IMR-90 (cell line): ENCODE measurements around the gene ISCA2. TPM values are rescaled to one million over a fixed set of nuclear protein-coding genes. Genes with fewer than 3 reads are reported as not detected.

Source experiments
- ATAC-seq: fragments of 200-7000 bp; cut with Tn5 transposase; 2 replicates; pipeline ENCODE4 v1.9.1; 2020; ENCODE audit warnings: low read depth, mild to moderate bottlenecking, moderate library complexity
- BruUV-seq: library from RNA; stranded (reverse); fragments of 400-500 nt; replicated peaks from 2 replicates; lab custom pipeline; 2021; lab: Mats Ljungman, UMichigan
- CTCF ChIA-PET: fragments of 300-600 bp; formaldehyde crosslinking; extraction: SDS; loops from one replicate; lab custom pipeline; 2021; ENCODE audit warnings: antibody characterized with exemption; lab: Yijun Ruan, JAX
- POLR2A ChIA-PET: fragments of 300-600 bp; sonication (Branson Sonifier 250); formaldehyde crosslinking; loops from one replicate; lab custom pipeline; 2022; ENCODE audit warnings: antibody characterized with exemption; ENCODE audit not compliant: unreplicated experiment; lab: Charles Lee
- DNase-seq: peaks from one replicate; pipeline ENCODE4 v3.0.0; 2013
- H2AFZ ChIP-seq: replicated peaks from 2 replicates; pipeline ENCODE3; 2013; ENCODE audit warnings: low read length, mild to moderate bottlenecking; ENCODE audit not compliant: poor library complexity
- H2AK5ac ChIP-seq: 2 replicates; pipeline ENCODE4 v1.6.1; 2013; ENCODE audit warnings: low read depth, low read length, inconsistent platforms
- H2AK9ac ChIP-seq: replicated peaks from 2 replicates; pipeline ENCODE3; 2013; ENCODE audit warnings: mild to moderate bottlenecking, low read depth, low read length, moderate library complexity; ENCODE audit not compliant: poor library complexity
- H2BK120ac ChIP-seq: 2 replicates; pipeline ENCODE4 v1.6.1; 2013; ENCODE audit warnings: low read depth, low read length, inconsistent platforms
- H2BK15ac ChIP-seq: 3 replicates; pipeline ENCODE4 v1.6.1; 2013; ENCODE audit warnings: low read depth, low read length, inconsistent platforms
- H2BK20ac ChIP-seq: 2 replicates; pipeline ENCODE4 v1.6.1; 2013; ENCODE audit warnings: low read depth, mild to moderate bottlenecking, inconsistent platforms, low read length, moderate library complexity
- H2BK5ac ChIP-seq: 2 replicates; pipeline ENCODE4 v1.6.1; 2013; ENCODE audit warnings: mild to moderate bottlenecking, low read depth, low read length, inconsistent platforms; ENCODE audit not compliant: poor library complexity, severe bottlenecking
- H3K14ac ChIP-seq: replicated peaks from 2 replicates; pipeline ENCODE4 v1.6.1; 2013; ENCODE audit warnings: low read depth, low read length, inconsistent platforms
- H3K18ac ChIP-seq: 2 replicates; pipeline ENCODE4 v1.6.1; 2013; ENCODE audit warnings: low read depth, low read length, control low read depth
- H3K23ac ChIP-seq: 2 replicates; pipeline ENCODE4 v1.6.1; 2013; ENCODE audit warnings: low read depth, low read length, inconsistent platforms
- H3K27ac ChIP-seq: 2 replicates; pipeline ENCODE4 v1.5.1; 2013; ENCODE audit warnings: mild to moderate bottlenecking, control low read depth, low read length; ENCODE audit not compliant: insufficient read depth
- H3K27me3 ChIP-seq: 2 replicates; pipeline ENCODE4 v1.6.1; 2013; ENCODE audit warnings: low read length; ENCODE audit not compliant: control insufficient read depth, insufficient read depth
- H3K36me3 ChIP-seq: 2 replicates; pipeline ENCODE4 v1.6.1; 2013; ENCODE audit warnings: low read length, mixed read lengths; ENCODE audit not compliant: control insufficient read depth, insufficient read depth
- H3K4ac ChIP-seq: 2 replicates; pipeline ENCODE4 v1.6.1; 2013; ENCODE audit warnings: low read depth, low read length, inconsistent platforms
- H3K4me1 ChIP-seq: 2 replicates; pipeline ENCODE4 v1.6.1; 2013; ENCODE audit warnings: low read length, mixed read lengths; ENCODE audit not compliant: control insufficient read depth, insufficient read depth
- H3K4me2 ChIP-seq: 2 replicates; pipeline ENCODE4 v1.6.1; 2013; ENCODE audit warnings: low read depth, mild to moderate bottlenecking, control low read depth, low read length, moderate library complexity
- H3K4me3 ChIP-seq: 2 replicates; pipeline ENCODE4 v1.5.1; 2013; ENCODE audit warnings: low read depth, mild to moderate bottlenecking, control low read depth, low read length, moderate library complexity; ENCODE audit not compliant: insufficient read depth
- H3K56ac ChIP-seq: 2 replicates; pipeline ENCODE4 v1.6.1; 2013; ENCODE audit warnings: low read length, inconsistent platforms; ENCODE audit not compliant: insufficient read depth; ENCODE audit errors: extremely low read depth
- H3K79me1 ChIP-seq, 2 experiments: 2 replicates each; pipeline ENCODE4 v1.6.1; 2013; ENCODE audit warnings: low read length in 2 of 2, inconsistent platforms in 1 of 2, low read depth in 1 of 2
- H3K9ac ChIP-seq: 2 replicates; pipeline ENCODE4 v1.6.1; 2013; ENCODE audit warnings: low read depth, low read length, control low read depth
- H3K9me1 ChIP-seq: 2 replicates; pipeline ENCODE4 v1.6.1; 2013; ENCODE audit warnings: low read length, inconsistent platforms; ENCODE audit not compliant: insufficient read depth
- H3K9me3 ChIP-seq: 2 replicates; pipeline ENCODE4 v1.6.1; 2013; ENCODE audit warnings: low read length; ENCODE audit not compliant: control insufficient read depth, insufficient read depth
- H4K20me1 ChIP-seq: 2 replicates; pipeline ENCODE4 v1.6.1; 2013; ENCODE audit warnings: low read length, inconsistent platforms; ENCODE audit not compliant: insufficient read depth
- H4K5ac ChIP-seq: 2 replicates; pipeline ENCODE4 v1.6.1; 2013; ENCODE audit warnings: mild to moderate bottlenecking, low read depth, low read length, control low read depth
- H4K8ac ChIP-seq, 2 experiments: 2 replicates each; pipeline ENCODE4 v1.6.1; 2013; ENCODE audit warnings: low read depth in 2 of 2, low read length in 2 of 2, control low read depth in 1 of 2, inconsistent platforms in 1 of 2
- H4K91ac ChIP-seq: 2 replicates; pipeline ENCODE4 v1.6.1; 2013; ENCODE audit warnings: low read depth, low read length, inconsistent platforms; ENCODE audit not compliant: insufficient read depth
- BHLHE40 ChIP-seq: fragments of 150-350 bp; IDR thresholded peaks from 2 replicates; pipeline ENCODE4 v1.6.1; 2016; ENCODE audit warnings: mild to moderate bottlenecking, low read depth, low read length
- CEBPB ChIP-seq: IDR thresholded peaks from 2 replicates; pipeline ENCODE4 v1.6.1; 2012; ENCODE audit warnings: low read depth, low read length, improper control_type of control experiment
- CHD1 ChIP-seq: IDR thresholded peaks from 2 replicates; pipeline ENCODE4 v1.6.1; 2012; ENCODE audit warnings: low read depth, low read length, improper control_type of control experiment
- ELK1 ChIP-seq: fragments of 150-350 bp; IDR thresholded peaks from 2 replicates; pipeline ENCODE4 v1.6.1; 2016; ENCODE audit warnings: low read depth, mild to moderate bottlenecking, low read length, moderate library complexity, borderline replicate concordance
- MAFK ChIP-seq: IDR thresholded peaks from 2 replicates; pipeline ENCODE4 v1.6.1; 2012; ENCODE audit warnings: low read depth, low read length, improper control_type of control experiment
- MXI1 ChIP-seq: IDR thresholded peaks from 2 replicates; pipeline ENCODE4 v1.6.1; 2012; ENCODE audit warnings: low read depth, mild to moderate bottlenecking, low read length, moderate library complexity, borderline replicate concordance
- NFE2L2 ChIP-seq: fragments of 150-350 bp; IDR thresholded peaks from 2 replicates; pipeline ENCODE4 v1.6.1; 2016; ENCODE audit warnings: low read depth, mild to moderate bottlenecking, low read length
- POLR2A ChIP-seq: IDR thresholded peaks from 2 replicates; pipeline ENCODE4 v1.6.1; 2012; ENCODE audit warnings: mild to moderate bottlenecking, low read depth, low read length
- RAD21 ChIP-seq: IDR thresholded peaks from 2 replicates; pipeline ENCODE4 v1.6.1; 2012; ENCODE audit warnings: low read length, improper control_type of control experiment
- RCOR1 ChIP-seq: IDR thresholded peaks from 2 replicates; pipeline ENCODE4 v1.6.1; 2012; ENCODE audit warnings: mild to moderate bottlenecking, low read length, improper control_type of control experiment; ENCODE audit not compliant: insufficient replicate concordance
- RFX5 ChIP-seq: IDR thresholded peaks from 2 replicates; pipeline ENCODE4 v1.8.0; 2012; ENCODE audit warnings: low read depth, mild to moderate bottlenecking, low read length, moderate library complexity
- SMC3 ChIP-seq: fragments of 150-350 bp; IDR thresholded peaks from 2 replicates; pipeline ENCODE4 v1.6.1; 2016; ENCODE audit warnings: low read depth, mild to moderate bottlenecking, antibody characterized with exemption, low read length, moderate library complexity
- WGBS, 2 experiments: methylation state at CpG; one replicate each; pipeline versions ENCODE4 v1.1.5 to v1.1.7; 2013; ENCODE audit warnings: missing lambda C conversion rate in 2 of 2; ENCODE audit not compliant: insufficient read length in 1 of 2; ENCODE audit errors: extremely low coverage in 2 of 2; 5-methylcytosine and 5-hydroxymethylcytosine counted together
- dilution Hi-C: fragments of 300-500 bp; cut with HindIII; formaldehyde crosslinking; loops from one replicate; pipeline ENCODE4 v1.14.3; 2018; ENCODE audit warnings: low sequenced_read_pairs; ENCODE audit not compliant: unreplicated experiment
- in situ Hi-C: fragments of 300-500 bp; cut with MboI; formaldehyde crosslinking; loops from 3 replicates; pipeline ENCODE4 v1.14.3; 2019; ENCODE audit warnings: low sequenced_read_pairs, inconsistent platforms, mixed read lengths
- intact Hi-C: fragments of 100-400 bp; cut with micrococcal nuclease; formaldehyde crosslinking; loops from 2 replicates; pipeline ENCODE4 v1.10.0; 2022
- polyA plus RNA-seq, 3 experiments: library from polyadenylated mRNA; depleted of rRNA; stranded (reverse); fragments of >200 nt; gene quantifications; 2 replicates each; pipeline ENCODE4 v1.2.3, GENCODE V29; 2012; ENCODE audit warnings: low replicate concordance in 1 of 3
- total RNA-seq: library from RNA; depleted of rRNA; stranded (reverse); fragments of >200 nt; gene quantifications from 2 replicates; pipeline ENCODE4 v1.2.3, GENCODE V29; 2012
- TF ChIP-seq, protein P1 (sequence below): conservative IDR thresholded peaks from 2 replicates; pipeline ENCODE4 v1.5.1; 2012; ENCODE audit warnings: mild to moderate bottlenecking, low read depth, low read length, improper control_type of control experiment

ISCA2 gene
- total and polyA plus RNA-seq, 2 of the 4 experiments (the other 2 are of a cell fraction), result 5.4 to 25.7 TPM

GRCh38 chr14:74505831-74506230, 12.3 kb downstream of the ISCA2 start (continued):
- TF ChIP-seq MXI1 (no peak), POLR2A (no peak), CEBPB (no peak), CHD1 (no peak), NFE2L2 (no peak)

DNA sequence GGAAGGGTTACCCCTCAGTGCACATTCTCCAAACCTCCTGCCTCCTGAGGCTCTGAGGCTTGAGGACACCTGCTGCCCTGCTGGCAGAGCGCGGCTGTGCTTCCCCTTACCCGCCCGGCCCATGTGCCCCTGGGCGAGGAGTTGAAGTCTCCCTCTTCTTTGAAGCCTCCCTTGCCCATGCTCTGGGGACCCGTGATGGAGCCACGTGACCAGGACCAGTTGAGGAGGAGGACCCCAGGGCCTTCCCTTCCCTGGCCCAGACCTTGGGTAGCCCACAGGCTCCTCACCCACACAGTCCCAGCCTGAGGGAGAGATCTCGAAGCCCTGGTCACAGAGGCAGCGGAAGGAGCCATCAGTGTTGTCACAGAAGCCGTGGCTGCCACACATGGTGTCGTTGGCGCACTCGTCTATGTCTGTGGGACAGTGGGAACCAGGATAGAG, 12.9 kb downstream of the ISCA2 start:
- Histone ChIP-seq H3K9ac (no peak overlapping the region), H2BK5ac (no peak overlapping the region), H3K36me3 (peaks cover 26% of the 10 kb centered on the region), H2BK15ac (no peak overlapping the region), H3K18ac (no peak overlapping the region), H3K23ac (no peak overlapping the region; the same call in 1 of the 2 replicates), H3K4ac (no peak overlapping the region), H2AK5ac (no peak overlapping the region), H2AFZ (no peak overlapping the region), H3K4me2 (no peak overlapping the region), H3K14ac (no peak overlapping the region), H3K27ac (no peak overlapping the region), H3K79me1 (peaks cover 0 to 9% of the 10 kb centered on the region in 2 experiments; a peak in 1 of 4 replicates), H4K8ac (no peak overlapping the region), H2BK20ac (no peak overlapping the region), H3K9me3 (no peaks in the 10 kb centered on the region), H4K20me1 (no peaks in the 10 kb centered on the region), H3K9me1 (peaks cover 11% of the 10 kb centered on the region; the same call in 1 of the 2 replicates), H3K27me3 (no peaks in the 10 kb centered on the region), H4K5ac (no peak overlapping the region), H3K4me3 (no peak overlapping the region), H3K4me1 (peaks cover 12% of the 10 kb centered on the region), H4K91ac (no peak overlapping the region), H2AK9ac (peak overlapping the region; percentile 59), H2BK120ac (no peak overlapping the region), H3K56ac (no peak overlapping the region)
- in situ Hi-C loops (loop anchor here (10.0 kb wide), 1 partner anchor 288 kb away; no protein-coding TSS in a partner anchor), intact Hi-C loops (no loop called here), dilution Hi-C loops (no loop called here)
- ATAC-seq, result no peak
- DNase-seq, result no peak
- CTCF ChIA-PET, result no interaction called here
- POLR2A ChIA-PET, result no interaction called here
- 98% methylated on average over 8 of the region's 13 CpGs; no CpG with 5 or more reads in 1 of the 2 experiments for WGBS, 2 experiments
- TF ChIP-seq RCOR1 (no peak), POLR2A (no peak), RFX5 (no peak), BHLHE40 (no peak), SMC3 (no peak), MAFK (no peak), ELK1 (no peak), MXI1 (no peak), CHD1 (no peak), RAD21 (no peak)
- TF ChIP-seq, protein P1, sequence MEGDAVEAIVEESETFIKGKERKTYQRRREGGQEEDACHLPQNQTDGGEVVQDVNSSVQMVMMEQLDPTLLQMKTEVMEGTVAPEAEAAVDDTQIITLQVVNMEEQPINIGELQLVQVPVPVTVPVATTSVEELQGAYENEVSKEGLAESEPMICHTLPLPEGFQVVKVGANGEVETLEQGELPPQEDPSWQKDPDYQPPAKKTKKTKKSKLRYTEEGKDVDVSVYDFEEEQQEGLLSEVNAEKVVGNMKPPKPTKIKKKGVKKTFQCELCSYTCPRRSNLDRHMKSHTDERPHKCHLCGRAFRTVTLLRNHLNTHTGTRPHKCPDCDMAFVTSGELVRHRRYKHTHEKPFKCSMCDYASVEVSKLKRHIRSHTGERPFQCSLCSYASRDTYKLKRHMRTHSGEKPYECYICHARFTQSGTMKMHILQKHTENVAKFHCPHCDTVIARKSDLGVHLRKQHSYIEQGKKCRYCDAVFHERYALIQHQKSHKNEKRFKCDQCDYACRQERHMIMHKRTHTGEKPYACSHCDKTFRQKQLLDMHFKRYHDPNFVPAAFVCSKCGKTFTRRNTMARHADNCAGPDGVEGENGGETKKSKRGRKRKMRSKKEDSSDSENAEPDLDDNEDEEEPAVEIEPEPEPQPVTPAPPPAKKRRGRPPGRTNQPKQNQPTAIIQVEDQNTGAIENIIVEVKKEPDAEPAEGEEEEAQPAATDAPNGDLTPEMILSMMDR, result no peak
- no TSS peak for BruUV-seq
